Islet precursor cell (in vitro differentiated cells): Measurements from ENCODE around the gene CLCF1.

ENCODE experiments used
- DNase-seq: peaks from one replicate; pipeline ENCODE4 v3.0.0-alpha.2; 2018

CLCF1 gene

GRCh38 chr11:67355794-67356386 lies 17.5 kb downstream of the CLCF1 start:
- DNase-seq = no peak

- DNase-seq = no peak
These were observed 18.2 kb downstream of the CLCF1 start for GRCh38 chr11:67355023-67355793.

- DNase-seq = peak; percentile 98
These were observed 19.0 kb downstream of the CLCF1 start for GRCh38 chr11:67354075-67355022.

GRCh38 chr11:67353317-67354074 lies 19.9 kb downstream of the CLCF1 start, which contains the start of gene POLD4:
Gene POLD4, minus strand, starts transcription at chr11:67353546. Its CDS starts 147 bp downstream, at chr11:67353399.
- DNase-seq = peak; percentile 98

GRCh38 chr11:67352546-67353316 lies 20.7 kb downstream of the CLCF1 start:
- no peak for DNase-seq

- DNase-seq = peak; percentile 83
These were observed 22.0 kb downstream of the CLCF1 start for GRCh38 chr11:67351275-67352005.

GRCh38 chr11:67349928-67350465 lies 23.4 kb downstream of the CLCF1 start:
- no peak for DNase-seq

- no peak for DNase-seq
These were observed 23.9 kb downstream of the CLCF1 start for GRCh38 chr11:67349457-67349856.

- no peak for DNase-seq
These were observed 24.4 kb downstream of the CLCF1 start for GRCh38 chr11:67349036-67349435.

- no peak for DNase-seq
These were observed 25.2 kb downstream of the CLCF1 start for GRCh38 chr11:67347964-67348749.

- no peak for DNase-seq
These were observed 27.2 kb downstream of the CLCF1 start for GRCh38 chr11:67345920-67346819.

GRCh38 chr11:67345247-67345919 lies 28.0 kb downstream of the CLCF1 start:
- no peak for DNase-seq

GRCh38 chr11:67344264-67344663 lies 29.1 kb downstream of the CLCF1 start:
- no peak for DNase-seq

- no peak for DNase-seq
These were observed 36.1 kb downstream of the CLCF1 start for GRCh38 chr11:67337257-67337656.

- peak; percentile 53 for DNase-seq
These were observed 41.2 kb downstream of the CLCF1 start for GRCh38 chr11:67332081-67332691.

- DNase-seq = no peak
These were observed 49.9 kb downstream of the CLCF1 start for GRCh38 chr11:67323526-67323925.

GRCh38 chr11:67322049-67322448 lies 51.3 kb downstream of the CLCF1 start:
- no peak for DNase-seq
